HG02970 (cell line): ENCODE measurements around the gene SLC39A5.
"Not testable (repeated sequence)": the region's sequence is repeated elsewhere in the genome, so short reads cannot be mapped to it uniquely, and the experiment has no call there.

Experiments
- ATAC-seq: cut with Tn5 transposase; IDR thresholded peaks from one replicate; pipeline ENCODE4 v1.9.1; 2021; ENCODE audit warnings: mild to moderate bottlenecking, moderate library complexity, moderate number of reproducible peaks; ENCODE audit not compliant: unreplicated experiment, low FRiP score

SLC39A5 gene

GRCh38 chr12:56229916-56230431 is at the start of gene SLC39A5:
Gene SLC39A5 (plus strand): TSS chr12:56230051. CDS start chr12:56231275, 1,224 bp downstream.
- ATAC-seq, result no peak

GRCh38 chr12:56186957-56187356 is 42.9 kb upstream of the SLC39A5 start:
- no peak for ATAC-seq

- ATAC-seq, result no peak
Measured at GRCh38 chr12:56188131-56188777, 41.6 kb upstream of the SLC39A5 start.

- ATAC-seq, result no peak
Measured at GRCh38 chr12:56188778-56189098, 41.1 kb upstream of the SLC39A5 start.

GRCh38 chr12:56189099-56189917 is 40.5 kb upstream of the SLC39A5 start, which contains the start of gene SMARCC2:
Gene SMARCC2 (minus strand): TSS chr12:56189483. CDS start chr12:56189461, 22 bp downstream.
- ATAC-seq, result peak; percentile 72

- ATAC-seq, result peak; percentile 48
Measured at GRCh38 chr12:56189918-56190694, 39.7 kb upstream of the SLC39A5 start.

- ATAC-seq, result no peak
Measured at GRCh38 chr12:56190695-56191155, 39.1 kb upstream of the SLC39A5 start.

GRCh38 chr12:56192582-56192981 is 37.3 kb upstream of the SLC39A5 start:
- no peak for ATAC-seq

GRCh38 chr12:56193025-56193578 is 36.7 kb upstream of the SLC39A5 start:
- no peak for ATAC-seq

- ATAC-seq, result not testable (repeated sequence)
Measured at GRCh38 chr12:56196818-56197550, 32.9 kb upstream of the SLC39A5 start.

GRCh38 chr12:56197921-56198635 is 31.8 kb upstream of the SLC39A5 start:
- no peak for ATAC-seq

- ATAC-seq, result no peak
Measured at GRCh38 chr12:56198836-56199235, 31.0 kb upstream of the SLC39A5 start.

GRCh38 chr12:56202366-56202765 is 27.5 kb upstream of the SLC39A5 start:
- no peak for ATAC-seq

- no peak for ATAC-seq
Measured at GRCh38 chr12:56202838-56203237, 27.0 kb upstream of the SLC39A5 start.

- no peak for ATAC-seq
Measured at GRCh38 chr12:56204275-56204674, 25.6 kb upstream of the SLC39A5 start.

GRCh38 chr12:56205445-56205844 is 24.4 kb upstream of the SLC39A5 start:
- no peak for ATAC-seq

GRCh38 chr12:56206452-56207166 is 23.2 kb upstream of the SLC39A5 start:
- ATAC-seq, result no peak

- no peak for ATAC-seq
Measured at GRCh38 chr12:56208006-56208405, 21.8 kb upstream of the SLC39A5 start.

GRCh38 chr12:56212361-56212760 is 17.5 kb upstream of the SLC39A5 start:
- no peak for ATAC-seq
